Chondrocyte (in vitro differentiated cells): ENCODE results near the gene MIS18BP1. TPM values are rescaled to one million over a fixed set of nuclear protein-coding genes. Genes with fewer than 3 reads are reported as not detected.
"Not testable (repeated sequence)": the region's sequence is repeated elsewhere in the genome, so short reads cannot be mapped to it uniquely, and the experiment has no call there.

Experiments used
- DNase-seq: peaks from one replicate; pipeline ENCODE4 v3.0.0; 2021; ENCODE audit warnings: mixed read lengths, low spot score
- H3K27ac Mint-ChIP-seq: one replicate; pipeline ENCODE4 v1.8.0; 2021; ENCODE audit warnings: mild to moderate bottlenecking, moderate library complexity, mixed read lengths; ENCODE audit not compliant: unreplicated experiment
- H3K27me3 Mint-ChIP-seq: 2 replicates; pipeline ENCODE4 v1.8.0; 2021; ENCODE audit warnings: low read depth, mixed read lengths
- H3K36me3 Mint-ChIP-seq: 2 replicates; pipeline ENCODE4 v1.8.0; 2021; ENCODE audit warnings: low read depth, mixed read lengths
- H3K4me1 Mint-ChIP-seq: 2 replicates; pipeline ENCODE4 v1.8.0; 2021; ENCODE audit warnings: low read depth, mild to moderate bottlenecking, mixed read lengths
- H3K4me3 Mint-ChIP-seq: one replicate; pipeline ENCODE4 v1.8.0; 2021; ENCODE audit warnings: mild to moderate bottlenecking, moderate library complexity, mixed read lengths; ENCODE audit not compliant: unreplicated experiment
- H3K9me3 Mint-ChIP-seq: 2 replicates; pipeline ENCODE4 v1.8.0; 2021; ENCODE audit warnings: low read depth, mixed read lengths
- total RNA-seq: library from RNA; stranded (reverse); gene quantifications from 3 replicates; pipeline ENCODE4 v1.2.1, GENCODE V29; 2021
- TF ChIP-seq, protein P1 (sequence below): fragments of 200-600 bp; sonication (generic); IDR thresholded peaks from 2 replicates; pipeline ENCODE4 v1.5.0; 2021; ENCODE audit warnings: antibody characterized with exemption, mild to moderate bottlenecking, moderate library complexity

The MIS18BP1 gene
- total RNA-seq, 1 donor from 2014 or later = 9.4 TPM

DNA sequence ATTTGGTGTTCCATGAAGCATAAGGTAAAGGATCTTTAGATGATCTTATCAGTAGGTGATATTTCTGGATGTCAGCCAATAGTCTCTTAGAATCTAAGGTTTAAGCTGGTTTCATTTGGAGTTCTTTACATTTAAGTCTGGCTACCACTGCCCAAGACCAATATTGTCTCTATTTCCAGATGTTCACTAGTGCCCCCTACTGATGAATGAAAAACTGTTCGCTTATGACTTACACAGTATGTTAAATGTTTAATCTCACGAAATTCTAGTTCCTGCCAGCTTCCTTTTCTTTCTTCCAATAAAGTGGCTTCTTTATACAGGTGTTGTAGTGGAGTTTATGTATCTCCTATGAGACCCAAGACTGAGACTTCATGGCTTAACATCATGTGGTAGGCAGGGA, 31.8 kb upstream of the MIS18BP1 start:
- H3K4me1 Mint-ChIP-seq = no peaks in the 10 kb centered on the region
- H3K27ac Mint-ChIP-seq = no peak overlapping the region
- no peak overlapping the region for H3K4me3 Mint-ChIP-seq
- H3K27me3 Mint-ChIP-seq = peaks cover 12% of the 10 kb centered on the region
- H3K9me3 Mint-ChIP-seq = peaks cover 18% of the 10 kb centered on the region
- DNase-seq = no peak
- TF ChIP-seq, protein P1, sequence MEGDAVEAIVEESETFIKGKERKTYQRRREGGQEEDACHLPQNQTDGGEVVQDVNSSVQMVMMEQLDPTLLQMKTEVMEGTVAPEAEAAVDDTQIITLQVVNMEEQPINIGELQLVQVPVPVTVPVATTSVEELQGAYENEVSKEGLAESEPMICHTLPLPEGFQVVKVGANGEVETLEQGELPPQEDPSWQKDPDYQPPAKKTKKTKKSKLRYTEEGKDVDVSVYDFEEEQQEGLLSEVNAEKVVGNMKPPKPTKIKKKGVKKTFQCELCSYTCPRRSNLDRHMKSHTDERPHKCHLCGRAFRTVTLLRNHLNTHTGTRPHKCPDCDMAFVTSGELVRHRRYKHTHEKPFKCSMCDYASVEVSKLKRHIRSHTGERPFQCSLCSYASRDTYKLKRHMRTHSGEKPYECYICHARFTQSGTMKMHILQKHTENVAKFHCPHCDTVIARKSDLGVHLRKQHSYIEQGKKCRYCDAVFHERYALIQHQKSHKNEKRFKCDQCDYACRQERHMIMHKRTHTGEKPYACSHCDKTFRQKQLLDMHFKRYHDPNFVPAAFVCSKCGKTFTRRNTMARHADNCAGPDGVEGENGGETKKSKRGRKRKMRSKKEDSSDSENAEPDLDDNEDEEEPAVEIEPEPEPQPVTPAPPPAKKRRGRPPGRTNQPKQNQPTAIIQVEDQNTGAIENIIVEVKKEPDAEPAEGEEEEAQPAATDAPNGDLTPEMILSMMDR = peak; percentile 34
- H3K36me3 Mint-ChIP-seq = no peaks in the 10 kb centered on the region

DNA sequence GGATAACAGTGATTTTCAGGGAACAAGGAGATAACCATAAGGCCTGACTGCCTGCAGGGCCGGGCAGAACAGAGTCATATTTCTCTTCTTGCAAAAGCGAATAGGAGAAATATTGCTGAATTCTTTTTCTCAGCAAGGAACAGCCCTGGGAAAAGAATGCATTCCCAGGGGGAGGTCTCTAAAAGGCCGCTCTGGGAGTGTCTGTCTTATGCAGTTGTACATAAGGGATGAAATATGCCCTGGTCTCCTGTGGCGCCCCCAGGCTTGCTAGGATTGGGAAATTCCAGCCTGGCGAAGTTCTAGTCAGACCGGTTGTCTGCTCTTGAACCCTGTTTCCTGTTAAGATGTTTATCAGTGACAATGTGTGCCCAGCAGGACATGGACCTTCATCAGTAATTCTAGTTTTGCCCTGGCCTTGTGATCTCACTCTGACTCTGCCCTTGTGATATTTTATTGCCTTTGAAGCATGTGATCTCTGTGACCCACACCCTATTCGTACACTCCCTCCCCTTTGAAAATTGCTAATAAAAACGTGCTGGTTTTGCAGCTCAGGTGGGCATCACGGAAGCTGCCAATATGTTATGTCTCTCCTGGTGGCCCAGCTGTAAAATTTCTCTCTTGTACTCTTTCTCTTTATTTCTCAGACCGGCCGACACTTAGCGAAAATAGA, 28.9 kb upstream of the MIS18BP1 start:
- not testable (repeated sequence) for H3K27ac Mint-ChIP-seq, DNase-seq, H3K4me1 Mint-ChIP-seq, H3K36me3 Mint-ChIP-seq, H3K4me3 Mint-ChIP-seq
- peaks cover 18% of the 10 kb centered on the region for H3K9me3 Mint-ChIP-seq
- H3K27me3 Mint-ChIP-seq = peaks cover 14% of the 10 kb centered on the region

- Mint-ChIP-seq H3K36me3 (no peaks in the 10 kb centered on the region), H3K4me3 (no peak overlapping the region), H3K9me3 (no peaks in the 10 kb centered on the region), H3K27me3 (peaks cover 2% of the 10 kb centered on the region), H3K4me1 (peaks cover 3% of the 10 kb centered on the region), H3K27ac (no peak overlapping the region)
- no peak for DNase-seq
- TF ChIP-seq, protein P1 = no peak
Measured at GRCh38 chr14:45271858-45272537, 19.0 kb upstream of the MIS18BP1 start.

DNA sequence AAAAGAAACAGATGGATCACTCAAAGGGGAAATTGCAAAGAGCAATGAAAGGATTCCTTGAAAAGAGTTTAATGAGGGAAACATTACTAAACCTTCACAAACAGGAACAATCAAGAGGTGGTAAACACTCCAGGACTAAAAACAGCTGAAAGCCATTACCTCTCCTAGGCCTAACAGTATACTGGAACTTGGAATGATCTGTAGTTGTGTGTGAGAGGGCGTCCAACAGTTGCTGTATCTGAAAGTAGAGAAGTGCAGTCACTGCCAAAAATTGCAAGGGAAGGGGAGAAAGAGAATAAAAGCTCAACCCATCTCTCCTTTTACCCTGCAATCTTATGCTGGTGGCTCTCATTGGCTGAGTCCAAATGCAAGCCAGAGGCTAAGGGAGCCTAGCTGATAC, 17.0 kb upstream of the MIS18BP1 start:
- Mint-ChIP-seq H3K4me3 (no peak overlapping the region), H3K27ac (no peak overlapping the region), H3K4me1 (peaks cover 6% of the 10 kb centered on the region), H3K9me3 (no peaks in the 10 kb centered on the region), H3K36me3 (no peaks in the 10 kb centered on the region), H3K27me3 (peaks cover 2% of the 10 kb centered on the region)
- DNase-seq = no peak
- TF ChIP-seq, protein P1 = no peak

- Mint-ChIP-seq H3K27me3 (peaks cover 4% of the 10 kb centered on the region), H3K4me3 (no peak overlapping the region), H3K9me3 (peaks cover 6% of the 10 kb centered on the region), H3K4me1 (peaks cover 6% of the 10 kb centered on the region), H3K27ac (peak overlapping the region; percentile 8), H3K36me3 (peaks cover 4% of the 10 kb centered on the region)
- TF ChIP-seq, protein P1 = no peak
- no peak for DNase-seq
Measured at GRCh38 chr14:45267071-45267470, 14.1 kb upstream of the MIS18BP1 start.
